SK-N-SH treated with all-trans-retinoic acid at 6 μM for 48 hours (cell line): ENCODE measurements around the gene C8B.

Experiments
- ATAC-seq: fragments of 200-7000 bp; cut with Tn5 transposase; 3 replicates; pipeline ENCODE4 v1.9.1; 2020; ENCODE audit warnings: mild to moderate bottlenecking, moderate library complexity
- BACH2 ChIP-seq: fragments of 250-450 bp; sonication (Bioruptor Pico); IDR thresholded peaks from 2 replicates; pipeline ENCODE4 v1.9.0; 2021; ENCODE audit warnings: mild to moderate bottlenecking, borderline replicate concordance
- CSDC2 ChIP-seq: fragments of 250-450 bp; sonication (Bioruptor Pico); IDR thresholded peaks from 2 replicates; pipeline ENCODE4 v1.5.0; 2020; ENCODE audit warnings: mild to moderate bottlenecking, moderate library complexity
- ESRRG ChIP-seq: fragments of 250-450 bp; sonication (Bioruptor Pico); IDR thresholded peaks from 2 replicates; pipeline ENCODE4 v1.6.1; 2021; ENCODE audit warnings: mild to moderate bottlenecking
- GLIS3 ChIP-seq: fragments of 250-450 bp; sonication (Bioruptor Pico); IDR thresholded peaks from 2 replicates; pipeline ENCODE4 v1.5.0; 2020; ENCODE audit warnings: mild to moderate bottlenecking, moderate library complexity
- ISL1 ChIP-seq: fragments of 250-450 bp; sonication (Bioruptor Pico); IDR thresholded peaks from 2 replicates; pipeline ENCODE4 v2.1.2; 2022; ENCODE audit warnings: mild to moderate bottlenecking, moderate library complexity
- OSR1 ChIP-seq: fragments of 250-450 bp; sonication (Bioruptor Pico); IDR thresholded peaks from 2 replicates; pipeline ENCODE4 v1.8.0; 2022; ENCODE audit warnings: moderate library complexity, mild to moderate bottlenecking, inconsistent platforms
- PATZ1 ChIP-seq: fragments of 250-450 bp; sonication (Bioruptor Pico); IDR thresholded peaks from 2 replicates; pipeline ENCODE4 v1.8.0; 2020; ENCODE audit warnings: mild to moderate bottlenecking, moderate library complexity, borderline replicate concordance
- POU6F1 ChIP-seq: fragments of 250-450 bp; sonication (Bioruptor Pico); IDR thresholded peaks from 2 replicates; pipeline ENCODE4 v1.8.0; 2021; ENCODE audit warnings: low read depth, mild to moderate bottlenecking, moderate library complexity, borderline replicate concordance
- PPARA ChIP-seq: fragments of 250-450 bp; sonication (Bioruptor Pico); IDR thresholded peaks from 2 replicates; pipeline ENCODE4 v1.5.0; 2020; ENCODE audit warnings: mild to moderate bottlenecking, borderline replicate concordance
- RARB ChIP-seq: fragments of 250-450 bp; sonication (Bioruptor Pico); IDR thresholded peaks from 2 replicates; pipeline ENCODE4 v1.8.0; 2021; ENCODE audit warnings: mild to moderate bottlenecking, moderate library complexity
- SNAI2 ChIP-seq: fragments of 250-450 bp; sonication (Bioruptor Pico); IDR thresholded peaks from 2 replicates; pipeline ENCODE4 v1.5.0; 2020; ENCODE audit warnings: mild to moderate bottlenecking, moderate library complexity
- TCF4 ChIP-seq: fragments of 250-450 bp; sonication (Bioruptor Pico); IDR thresholded peaks from 2 replicates; pipeline ENCODE4 v1.8.0; 2021; ENCODE audit warnings: mild to moderate bottlenecking, moderate library complexity, borderline replicate concordance
- TOX ChIP-seq: fragments of 250-450 bp; sonication (Bioruptor Pico); IDR thresholded peaks from 2 replicates; pipeline ENCODE4 v1.8.0; 2021; ENCODE audit warnings: mild to moderate bottlenecking, moderate library complexity, borderline replicate concordance
- TSHZ2 ChIP-seq: fragments of 250-450 bp; sonication (Bioruptor Pico); IDR thresholded peaks from 2 replicates; pipeline ENCODE4 v1.5.0; 2020; ENCODE audit warnings: mild to moderate bottlenecking, moderate library complexity
- ZC3H10 ChIP-seq: fragments of 250-450 bp; sonication (Bioruptor Pico); IDR thresholded peaks from 2 replicates; pipeline ENCODE4 v1.5.1; 2021; ENCODE audit warnings: mild to moderate bottlenecking, moderate library complexity
- ZFP3 ChIP-seq: fragments of 250-450 bp; sonication (Bioruptor Pico); IDR thresholded peaks from 2 replicates; pipeline ENCODE4 v1.5.0; 2020; ENCODE audit warnings: mild to moderate bottlenecking, moderate library complexity
- ZNF565 ChIP-seq: fragments of 450-650 bp; formaldehyde crosslinking; conservative IDR thresholded peaks from 2 replicates; pipeline ENCODE4 v1.5.0; 2020; ENCODE audit warnings: low read depth, mild to moderate bottlenecking, moderate library complexity
- ZNF70 ChIP-seq: fragments of 450-650 bp; formaldehyde crosslinking; IDR thresholded peaks from 2 replicates; pipeline ENCODE4 v1.5.0; 2020; ENCODE audit warnings: mild to moderate bottlenecking, moderate library complexity
- ZNF8 ChIP-seq: fragments of 450-650 bp; formaldehyde crosslinking; IDR thresholded peaks from 2 replicates; pipeline ENCODE4 v1.5.0; 2020; ENCODE audit warnings: mild to moderate bottlenecking, moderate library complexity
- TF ChIP-seq, protein P1 (sequence below): fragments of 250-450 bp; sonication (Bioruptor Pico); IDR thresholded peaks from 2 replicates; pipeline ENCODE4 v1.5.1; 2021; ENCODE audit warnings: mild to moderate bottlenecking, moderate library complexity
- TF ChIP-seq, protein P2 (sequence below): fragments of 250-450 bp; sonication (Bioruptor Pico); IDR thresholded peaks from 2 replicates; pipeline ENCODE4 v1.5.1; 2020; ENCODE audit warnings: low read depth, mild to moderate bottlenecking, moderate library complexity

C8B gene

GRCh38 chr1:56973923-56974742, 8.3 kb upstream of the C8B start:
- TF ChIP-seq, protein P1, sequence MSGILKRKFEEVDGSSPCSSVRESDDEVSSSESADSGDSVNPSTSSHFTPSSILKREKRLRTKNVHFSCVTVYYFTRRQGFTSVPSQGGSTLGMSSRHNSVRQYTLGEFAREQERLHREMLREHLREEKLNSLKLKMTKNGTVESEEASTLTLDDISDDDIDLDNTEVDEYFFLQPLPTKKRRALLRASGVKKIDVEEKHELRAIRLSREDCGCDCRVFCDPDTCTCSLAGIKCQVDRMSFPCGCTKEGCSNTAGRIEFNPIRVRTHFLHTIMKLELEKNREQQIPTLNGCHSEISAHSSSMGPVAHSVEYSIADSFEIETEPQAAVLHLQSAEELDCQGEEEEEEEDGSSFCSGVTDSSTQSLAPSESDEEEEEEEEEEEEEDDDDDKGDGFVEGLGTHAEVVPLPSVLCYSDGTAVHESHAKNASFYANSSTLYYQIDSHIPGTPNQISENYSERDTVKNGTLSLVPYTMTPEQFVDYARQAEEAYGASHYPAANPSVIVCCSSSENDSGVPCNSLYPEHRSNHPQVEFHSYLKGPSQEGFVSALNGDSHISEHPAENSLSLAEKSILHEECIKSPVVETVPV, result no peak
- no peak for TF ChIP-seq ZC3H10 (CRISPR knock-in tag)
- ATAC-seq, result no peak

DNA sequence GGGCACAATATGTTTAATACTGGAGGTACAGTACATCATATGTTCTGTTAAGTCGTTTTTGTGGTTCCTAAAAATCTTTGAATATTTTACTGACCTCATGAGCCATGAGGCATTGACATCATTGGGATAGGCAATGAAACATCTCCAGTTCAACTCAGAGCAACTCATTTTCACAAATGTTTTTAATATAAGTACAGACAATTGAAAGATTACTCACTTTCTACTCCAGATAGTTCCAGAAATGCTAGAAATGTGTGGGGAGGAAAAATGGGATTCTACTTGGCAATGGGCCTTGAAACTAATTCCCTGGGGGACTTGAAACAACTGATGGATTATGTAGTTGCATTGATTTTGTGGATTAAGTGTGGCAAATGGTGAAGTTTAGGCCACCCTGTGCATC, 7.2 kb upstream of the C8B start:
- no peak for ATAC-seq
- TF ChIP-seq ZNF8 (CRISPR knock-in tag) (no peak), PATZ1 (CRISPR knock-in tag) (no peak), TOX (CRISPR knock-in tag) (no peak), GLIS3 (no peak), PPARA (no peak), CSDC2 (CRISPR knock-in tag) (no peak), ZC3H10 (CRISPR knock-in tag) (no peak), BACH2 (CRISPR knock-in tag) (no peak), RARB (CRISPR knock-in tag) (no peak), ZNF565 (no peak), POU6F1 (CRISPR knock-in tag) (no peak), SNAI2 (CRISPR knock-in tag) (no peak), ZNF70 (CRISPR knock-in tag) (no peak), OSR1 (CRISPR knock-in tag) (no peak), TCF4 (CRISPR knock-in tag) (no peak), TSHZ2 (CRISPR knock-in tag) (no peak), ISL1 (no peak), ESRRG (no peak)
- TF ChIP-seq, protein P2, sequence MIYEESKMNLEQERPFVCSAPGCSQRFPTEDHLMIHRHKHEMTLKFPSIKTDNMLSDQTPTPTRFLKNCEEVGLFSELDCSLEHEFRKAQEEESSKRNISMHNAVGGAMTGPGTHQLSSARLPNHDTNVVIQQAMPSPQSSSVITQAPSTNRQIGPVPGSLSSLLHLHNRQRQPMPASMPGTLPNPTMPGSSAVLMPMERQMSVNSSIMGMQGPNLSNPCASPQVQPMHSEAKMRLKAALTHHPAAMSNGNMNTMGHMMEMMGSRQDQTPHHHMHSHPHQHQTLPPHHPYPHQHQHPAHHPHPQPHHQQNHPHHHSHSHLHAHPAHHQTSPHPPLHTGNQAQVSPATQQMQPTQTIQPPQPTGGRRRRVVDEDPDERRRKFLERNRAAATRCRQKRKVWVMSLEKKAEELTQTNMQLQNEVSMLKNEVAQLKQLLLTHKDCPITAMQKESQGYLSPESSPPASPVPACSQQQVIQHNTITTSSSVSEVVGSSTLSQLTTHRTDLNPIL (CRISPR knock-in tag), result no peak
- TF ChIP-seq, protein P1, result no peak
- TF ChIP-seq, all 23 proteins: peak for 0

GRCh38 chr1:56970280-56970679, 4.5 kb upstream of the C8B start:
- no peak for TF ChIP-seq ZC3H10 (CRISPR knock-in tag)
- TF ChIP-seq ZNF565, result no peak
- TF ChIP-seq PATZ1 (CRISPR knock-in tag), result no peak
- no peak for TF ChIP-seq OSR1 (CRISPR knock-in tag)
- no peak for TF ChIP-seq CSDC2 (CRISPR knock-in tag)
- no peak for TF ChIP-seq TOX (CRISPR knock-in tag)
- TF ChIP-seq GLIS3, result no peak
- TF ChIP-seq ZFP3 (CRISPR knock-in tag), result no peak
- ATAC-seq, result no peak
